IMR-90 (cell line): Measurements from ENCODE around the gene CD68. TPM values are rescaled to one million over a fixed set of nuclear protein-coding genes. Genes with fewer than 3 reads are reported as not detected.

ENCODE experiments used
- ATAC-seq: fragments of 200-7000 bp; cut with Tn5 transposase; 2 replicates; pipeline ENCODE4 v1.9.1; 2020; ENCODE audit warnings: low read depth, mild to moderate bottlenecking, moderate library complexity
- BruUV-seq: library from RNA; stranded (reverse); fragments of 400-500 nt; replicated peaks from 2 replicates; lab custom pipeline; 2021; lab: Mats Ljungman, UMichigan
- CTCF ChIA-PET: fragments of 300-600 bp; formaldehyde crosslinking; extraction: SDS; loops from one replicate; lab custom pipeline; 2021; ENCODE audit warnings: antibody characterized with exemption; lab: Yijun Ruan, JAX
- POLR2A ChIA-PET: fragments of 300-600 bp; sonication (Branson Sonifier 250); formaldehyde crosslinking; loops from one replicate; lab custom pipeline; 2022; ENCODE audit warnings: antibody characterized with exemption; ENCODE audit not compliant: unreplicated experiment; lab: Charles Lee
- DNase-seq: peaks from one replicate; pipeline ENCODE4 v3.0.0; 2013
- H2AFZ ChIP-seq: replicated peaks from 2 replicates; pipeline ENCODE3; 2013; ENCODE audit warnings: low read length, mild to moderate bottlenecking; ENCODE audit not compliant: poor library complexity
- H2AK5ac ChIP-seq: 2 replicates; pipeline ENCODE4 v1.6.1; 2013; ENCODE audit warnings: low read depth, low read length, inconsistent platforms
- H2AK9ac ChIP-seq: replicated peaks from 2 replicates; pipeline ENCODE3; 2013; ENCODE audit warnings: mild to moderate bottlenecking, low read depth, low read length, moderate library complexity; ENCODE audit not compliant: poor library complexity
- H2BK120ac ChIP-seq: 2 replicates; pipeline ENCODE4 v1.6.1; 2013; ENCODE audit warnings: low read depth, low read length, inconsistent platforms
- H2BK15ac ChIP-seq: 3 replicates; pipeline ENCODE4 v1.6.1; 2013; ENCODE audit warnings: low read depth, low read length, inconsistent platforms
- H2BK20ac ChIP-seq: 2 replicates; pipeline ENCODE4 v1.6.1; 2013; ENCODE audit warnings: low read depth, mild to moderate bottlenecking, inconsistent platforms, low read length, moderate library complexity
- H2BK5ac ChIP-seq: 2 replicates; pipeline ENCODE4 v1.6.1; 2013; ENCODE audit warnings: mild to moderate bottlenecking, low read depth, low read length, inconsistent platforms; ENCODE audit not compliant: poor library complexity, severe bottlenecking
- H3K14ac ChIP-seq: replicated peaks from 2 replicates; pipeline ENCODE4 v1.6.1; 2013; ENCODE audit warnings: low read depth, low read length, inconsistent platforms
- H3K18ac ChIP-seq: 2 replicates; pipeline ENCODE4 v1.6.1; 2013; ENCODE audit warnings: low read depth, low read length, control low read depth
- H3K23ac ChIP-seq: 2 replicates; pipeline ENCODE4 v1.6.1; 2013; ENCODE audit warnings: low read depth, low read length, inconsistent platforms
- H3K27ac ChIP-seq: 2 replicates; pipeline ENCODE4 v1.5.1; 2013; ENCODE audit warnings: mild to moderate bottlenecking, control low read depth, low read length; ENCODE audit not compliant: insufficient read depth
- H3K27me3 ChIP-seq: 2 replicates; pipeline ENCODE4 v1.6.1; 2013; ENCODE audit warnings: low read length; ENCODE audit not compliant: control insufficient read depth, insufficient read depth
- H3K36me3 ChIP-seq: 2 replicates; pipeline ENCODE4 v1.6.1; 2013; ENCODE audit warnings: low read length, mixed read lengths; ENCODE audit not compliant: control insufficient read depth, insufficient read depth
- H3K4ac ChIP-seq: 2 replicates; pipeline ENCODE4 v1.6.1; 2013; ENCODE audit warnings: low read depth, low read length, inconsistent platforms
- H3K4me1 ChIP-seq: 2 replicates; pipeline ENCODE4 v1.6.1; 2013; ENCODE audit warnings: low read length, mixed read lengths; ENCODE audit not compliant: control insufficient read depth, insufficient read depth
- H3K4me2 ChIP-seq: 2 replicates; pipeline ENCODE4 v1.6.1; 2013; ENCODE audit warnings: low read depth, mild to moderate bottlenecking, control low read depth, low read length, moderate library complexity
- H3K4me3 ChIP-seq: 2 replicates; pipeline ENCODE4 v1.5.1; 2013; ENCODE audit warnings: low read depth, mild to moderate bottlenecking, control low read depth, low read length, moderate library complexity; ENCODE audit not compliant: insufficient read depth
- H3K56ac ChIP-seq: 2 replicates; pipeline ENCODE4 v1.6.1; 2013; ENCODE audit warnings: low read length, inconsistent platforms; ENCODE audit not compliant: insufficient read depth; ENCODE audit errors: extremely low read depth
- H3K79me1 ChIP-seq, 2 experiments: 2 replicates each; pipeline ENCODE4 v1.6.1; 2013; ENCODE audit warnings: low read length in 2 of 2, inconsistent platforms in 1 of 2, low read depth in 1 of 2
- H3K9ac ChIP-seq: 2 replicates; pipeline ENCODE4 v1.6.1; 2013; ENCODE audit warnings: low read depth, low read length, control low read depth
- H3K9me1 ChIP-seq: 2 replicates; pipeline ENCODE4 v1.6.1; 2013; ENCODE audit warnings: low read length, inconsistent platforms; ENCODE audit not compliant: insufficient read depth
- H3K9me3 ChIP-seq: 2 replicates; pipeline ENCODE4 v1.6.1; 2013; ENCODE audit warnings: low read length; ENCODE audit not compliant: control insufficient read depth, insufficient read depth
- H4K20me1 ChIP-seq: 2 replicates; pipeline ENCODE4 v1.6.1; 2013; ENCODE audit warnings: low read length, inconsistent platforms; ENCODE audit not compliant: insufficient read depth
- H4K5ac ChIP-seq: 2 replicates; pipeline ENCODE4 v1.6.1; 2013; ENCODE audit warnings: mild to moderate bottlenecking, low read depth, low read length, control low read depth
- H4K8ac ChIP-seq, 2 experiments: 2 replicates each; pipeline ENCODE4 v1.6.1; 2013; ENCODE audit warnings: low read depth in 2 of 2, low read length in 2 of 2, control low read depth in 1 of 2, inconsistent platforms in 1 of 2
- H4K91ac ChIP-seq: 2 replicates; pipeline ENCODE4 v1.6.1; 2013; ENCODE audit warnings: low read depth, low read length, inconsistent platforms; ENCODE audit not compliant: insufficient read depth
- BHLHE40 ChIP-seq: fragments of 150-350 bp; IDR thresholded peaks from 2 replicates; pipeline ENCODE4 v1.6.1; 2016; ENCODE audit warnings: mild to moderate bottlenecking, low read depth, low read length
- CEBPB ChIP-seq: IDR thresholded peaks from 2 replicates; pipeline ENCODE4 v1.6.1; 2012; ENCODE audit warnings: low read depth, low read length, improper control_type of control experiment
- CHD1 ChIP-seq: IDR thresholded peaks from 2 replicates; pipeline ENCODE4 v1.6.1; 2012; ENCODE audit warnings: low read depth, low read length, improper control_type of control experiment
- FOS ChIP-seq: fragments of 150-350 bp; IDR thresholded peaks from 2 replicates; pipeline ENCODE4 v1.6.1; 2016; ENCODE audit warnings: low read depth, low read length
- MAFK ChIP-seq: IDR thresholded peaks from 2 replicates; pipeline ENCODE4 v1.6.1; 2012; ENCODE audit warnings: low read depth, low read length, improper control_type of control experiment
- MAZ ChIP-seq: IDR thresholded peaks from 2 replicates; pipeline ENCODE4 v1.6.1; 2012; ENCODE audit warnings: low read depth, mild to moderate bottlenecking, low read length, improper control_type of control experiment, moderate library complexity, borderline replicate concordance
- MXI1 ChIP-seq: IDR thresholded peaks from 2 replicates; pipeline ENCODE4 v1.6.1; 2012; ENCODE audit warnings: low read depth, mild to moderate bottlenecking, low read length, moderate library complexity, borderline replicate concordance
- NFE2L2 ChIP-seq: fragments of 150-350 bp; IDR thresholded peaks from 2 replicates; pipeline ENCODE4 v1.6.1; 2016; ENCODE audit warnings: low read depth, mild to moderate bottlenecking, low read length
- POLR2A ChIP-seq: IDR thresholded peaks from 2 replicates; pipeline ENCODE4 v1.6.1; 2012; ENCODE audit warnings: mild to moderate bottlenecking, low read depth, low read length
- RAD21 ChIP-seq: IDR thresholded peaks from 2 replicates; pipeline ENCODE4 v1.6.1; 2012; ENCODE audit warnings: low read length, improper control_type of control experiment
- RCOR1 ChIP-seq: IDR thresholded peaks from 2 replicates; pipeline ENCODE4 v1.6.1; 2012; ENCODE audit warnings: mild to moderate bottlenecking, low read length, improper control_type of control experiment; ENCODE audit not compliant: insufficient replicate concordance
- RFX5 ChIP-seq: IDR thresholded peaks from 2 replicates; pipeline ENCODE4 v1.8.0; 2012; ENCODE audit warnings: low read depth, mild to moderate bottlenecking, low read length, moderate library complexity
- SMC3 ChIP-seq: fragments of 150-350 bp; IDR thresholded peaks from 2 replicates; pipeline ENCODE4 v1.6.1; 2016; ENCODE audit warnings: low read depth, mild to moderate bottlenecking, antibody characterized with exemption, low read length, moderate library complexity
- USF2 ChIP-seq: fragments of 150-350 bp; IDR thresholded peaks from 2 replicates; pipeline ENCODE4 v1.6.1; 2017; ENCODE audit warnings: mild to moderate bottlenecking, antibody characterized with exemption, low read length, low read depth
- WGBS, 2 experiments: methylation state at CpG; one replicate each; pipeline versions ENCODE4 v1.1.5 to v1.1.7; 2013; ENCODE audit warnings: missing lambda C conversion rate in 2 of 2; ENCODE audit not compliant: insufficient read length in 1 of 2; ENCODE audit errors: extremely low coverage in 2 of 2; 5-methylcytosine and 5-hydroxymethylcytosine counted together
- dilution Hi-C: fragments of 300-500 bp; cut with HindIII; formaldehyde crosslinking; loops from one replicate; pipeline ENCODE4 v1.14.3; 2018; ENCODE audit warnings: low sequenced_read_pairs; ENCODE audit not compliant: unreplicated experiment
- in situ Hi-C: fragments of 300-500 bp; cut with MboI; formaldehyde crosslinking; loops from 3 replicates; pipeline ENCODE4 v1.14.3; 2019; ENCODE audit warnings: low sequenced_read_pairs, inconsistent platforms, mixed read lengths
- intact Hi-C: fragments of 100-400 bp; cut with micrococcal nuclease; formaldehyde crosslinking; loops from 2 replicates; pipeline ENCODE4 v1.10.0; 2022
- polyA plus RNA-seq, 3 experiments: library from polyadenylated mRNA; depleted of rRNA; stranded (reverse); fragments of >200 nt; gene quantifications; 2 replicates each; pipeline ENCODE4 v1.2.3, GENCODE V29; 2012; ENCODE audit warnings: low replicate concordance in 1 of 3
- total RNA-seq: library from RNA; depleted of rRNA; stranded (reverse); fragments of >200 nt; gene quantifications from 2 replicates; pipeline ENCODE4 v1.2.3, GENCODE V29; 2012
- TF ChIP-seq, protein P1 (sequence below): fragments of 150-350 bp; IDR thresholded peaks from 2 replicates; pipeline ENCODE4 v1.6.1; 2016; ENCODE audit warnings: low read depth, mild to moderate bottlenecking, low read length, moderate library complexity, borderline replicate concordance
- TF ChIP-seq, protein P2 (sequence below): conservative IDR thresholded peaks from 2 replicates; pipeline ENCODE4 v1.5.1; 2012; ENCODE audit warnings: mild to moderate bottlenecking, low read depth, low read length, improper control_type of control experiment

Gene CD68
- total and polyA plus RNA-seq, 2 of the 4 experiments (the other 2 are of a cell fraction): 16.0 to 43.1 TPM

GRCh38 chr17:7553356-7553755 is 26.1 kb upstream of the CD68 start:
- intact Hi-C loops (no loop called here), in situ Hi-C loops (loop anchor here (5.0 to 10.0 kb wide), 2 partner anchors 41 to 199 kb away; partner anchors contain the start of genes KCTD11 and TMEM95), dilution Hi-C loops (no loop called here)
- Histone ChIP-seq H3K4ac (no peak overlapping the region), H4K8ac (no peak overlapping the region), H3K18ac (no peak overlapping the region), H3K36me3 (peaks cover 4% of the 10 kb centered on the region; the same call in 1 of the 2 replicates), H2BK15ac (no peak overlapping the region), H4K20me1 (no peaks in the 10 kb centered on the region), H3K4me2 (no peak overlapping the region), H2BK120ac (no peak overlapping the region), H2AFZ (no peak overlapping the region), H3K9me3 (no peaks in the 10 kb centered on the region), H3K23ac (no peak overlapping the region), H3K9ac (no peak overlapping the region), H3K9me1 (peaks cover 5% of the 10 kb centered on the region; the same call in 1 of the 2 replicates), H2BK20ac (no peak overlapping the region), H2AK5ac (no peak overlapping the region), H3K27me3 (no peaks in the 10 kb centered on the region), H3K4me1 (peaks cover 8% of the 10 kb centered on the region), H2BK5ac (no peak overlapping the region), H3K14ac (no peak overlapping the region), H3K79me1 (peaks cover 0 to 10% of the 10 kb centered on the region in 2 experiments; a peak in 2 of 4 replicates), H4K5ac (no peak overlapping the region), H3K4me3 (no peak overlapping the region), H4K91ac (no peak overlapping the region), H2AK9ac (no peak overlapping the region), H3K56ac (no peak overlapping the region), H3K27ac (no peak overlapping the region)
- CTCF ChIA-PET: no interaction called here
- no peak for ATAC-seq
- DNase-seq: no peak
- TF ChIP-seq MXI1: no peak
- no peak for TF ChIP-seq BHLHE40
- TF ChIP-seq CHD1: no peak
- TF ChIP-seq, protein P1, sequence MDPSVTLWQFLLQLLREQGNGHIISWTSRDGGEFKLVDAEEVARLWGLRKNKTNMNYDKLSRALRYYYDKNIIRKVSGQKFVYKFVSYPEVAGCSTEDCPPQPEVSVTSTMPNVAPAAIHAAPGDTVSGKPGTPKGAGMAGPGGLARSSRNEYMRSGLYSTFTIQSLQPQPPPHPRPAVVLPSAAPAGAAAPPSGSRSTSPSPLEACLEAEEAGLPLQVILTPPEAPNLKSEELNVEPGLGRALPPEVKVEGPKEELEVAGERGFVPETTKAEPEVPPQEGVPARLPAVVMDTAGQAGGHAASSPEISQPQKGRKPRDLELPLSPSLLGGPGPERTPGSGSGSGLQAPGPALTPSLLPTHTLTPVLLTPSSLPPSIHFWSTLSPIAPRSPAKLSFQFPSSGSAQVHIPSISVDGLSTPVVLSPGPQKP: no peak
- no peak for TF ChIP-seq FOS
- TF ChIP-seq RCOR1: no peak
- TF ChIP-seq RAD21: no peak
- TF ChIP-seq NFE2L2: no peak
- no peak for TF ChIP-seq SMC3
- no peak for TF ChIP-seq CEBPB
- no peak for TF ChIP-seq USF2
- no peak for TF ChIP-seq MAFK
- TF ChIP-seq, protein P2, sequence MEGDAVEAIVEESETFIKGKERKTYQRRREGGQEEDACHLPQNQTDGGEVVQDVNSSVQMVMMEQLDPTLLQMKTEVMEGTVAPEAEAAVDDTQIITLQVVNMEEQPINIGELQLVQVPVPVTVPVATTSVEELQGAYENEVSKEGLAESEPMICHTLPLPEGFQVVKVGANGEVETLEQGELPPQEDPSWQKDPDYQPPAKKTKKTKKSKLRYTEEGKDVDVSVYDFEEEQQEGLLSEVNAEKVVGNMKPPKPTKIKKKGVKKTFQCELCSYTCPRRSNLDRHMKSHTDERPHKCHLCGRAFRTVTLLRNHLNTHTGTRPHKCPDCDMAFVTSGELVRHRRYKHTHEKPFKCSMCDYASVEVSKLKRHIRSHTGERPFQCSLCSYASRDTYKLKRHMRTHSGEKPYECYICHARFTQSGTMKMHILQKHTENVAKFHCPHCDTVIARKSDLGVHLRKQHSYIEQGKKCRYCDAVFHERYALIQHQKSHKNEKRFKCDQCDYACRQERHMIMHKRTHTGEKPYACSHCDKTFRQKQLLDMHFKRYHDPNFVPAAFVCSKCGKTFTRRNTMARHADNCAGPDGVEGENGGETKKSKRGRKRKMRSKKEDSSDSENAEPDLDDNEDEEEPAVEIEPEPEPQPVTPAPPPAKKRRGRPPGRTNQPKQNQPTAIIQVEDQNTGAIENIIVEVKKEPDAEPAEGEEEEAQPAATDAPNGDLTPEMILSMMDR: no peak
- TF ChIP-seq MAZ: no peak
- no peak for TF ChIP-seq RFX5
- no peak for TF ChIP-seq POLR2A
- POLR2A ChIA-PET: no interaction called here
- no CpG with 5 or more reads among the region's 1 CpG for WGBS, 2 experiments
- no TSS peak for BruUV-seq
